Measurements from ENCODE around the gene TMCC3.

The TMCC3 gene

DNA sequence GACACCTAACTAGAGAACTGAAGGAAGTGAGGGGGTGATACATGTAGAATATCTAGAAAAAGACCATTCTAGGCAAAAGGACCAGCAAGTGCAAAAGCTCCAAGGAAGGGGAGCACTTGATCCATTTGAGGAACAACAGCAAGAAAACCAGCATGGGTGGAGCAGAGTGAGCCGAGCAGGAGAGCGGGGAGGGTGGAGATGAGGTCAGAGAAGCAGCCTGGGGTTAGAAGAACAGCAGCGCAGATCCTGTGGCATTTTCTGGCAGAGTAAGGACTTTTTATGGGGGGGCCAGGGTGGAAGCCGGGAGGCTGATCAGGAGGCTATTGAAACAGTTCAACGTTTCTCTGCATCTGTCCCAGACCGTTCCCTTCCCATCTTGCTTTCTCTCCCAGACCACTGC lies 24.5 kb upstream of the TMCC3 start:
- DNase-seq (ENCODE audit: extremely low spot score): no peak

DNA sequence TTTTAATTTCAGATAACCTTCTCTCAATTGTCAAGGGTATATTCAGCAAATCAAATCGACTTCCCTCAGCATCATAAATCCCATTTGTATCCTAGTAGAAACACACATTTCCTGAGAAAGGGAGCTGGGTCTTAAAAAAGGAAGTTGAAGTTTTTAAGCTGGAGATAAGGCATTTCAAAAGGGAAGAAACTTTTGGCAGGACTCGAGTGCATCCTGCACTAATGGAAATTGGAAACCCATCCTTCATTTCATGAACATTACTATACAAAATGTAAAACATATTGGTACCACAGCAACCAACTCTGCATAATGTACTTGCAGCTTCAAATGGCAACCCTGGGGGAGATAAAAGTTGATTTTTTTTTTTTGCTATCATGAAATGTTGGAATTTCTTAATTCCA lies 23.7 kb upstream of the TMCC3 start:
- TF ChIP-seq, protein P1, sequence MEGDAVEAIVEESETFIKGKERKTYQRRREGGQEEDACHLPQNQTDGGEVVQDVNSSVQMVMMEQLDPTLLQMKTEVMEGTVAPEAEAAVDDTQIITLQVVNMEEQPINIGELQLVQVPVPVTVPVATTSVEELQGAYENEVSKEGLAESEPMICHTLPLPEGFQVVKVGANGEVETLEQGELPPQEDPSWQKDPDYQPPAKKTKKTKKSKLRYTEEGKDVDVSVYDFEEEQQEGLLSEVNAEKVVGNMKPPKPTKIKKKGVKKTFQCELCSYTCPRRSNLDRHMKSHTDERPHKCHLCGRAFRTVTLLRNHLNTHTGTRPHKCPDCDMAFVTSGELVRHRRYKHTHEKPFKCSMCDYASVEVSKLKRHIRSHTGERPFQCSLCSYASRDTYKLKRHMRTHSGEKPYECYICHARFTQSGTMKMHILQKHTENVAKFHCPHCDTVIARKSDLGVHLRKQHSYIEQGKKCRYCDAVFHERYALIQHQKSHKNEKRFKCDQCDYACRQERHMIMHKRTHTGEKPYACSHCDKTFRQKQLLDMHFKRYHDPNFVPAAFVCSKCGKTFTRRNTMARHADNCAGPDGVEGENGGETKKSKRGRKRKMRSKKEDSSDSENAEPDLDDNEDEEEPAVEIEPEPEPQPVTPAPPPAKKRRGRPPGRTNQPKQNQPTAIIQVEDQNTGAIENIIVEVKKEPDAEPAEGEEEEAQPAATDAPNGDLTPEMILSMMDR (IDR thresholded peaks at IDR 0.05; ENCODE audit: control extremely low read depth, extremely low read depth, low read depth, missing control alignments): no peak
- DNase-seq (ENCODE audit: extremely low spot score): no peak
- ChIA-PET CTCF (interaction anchor here (0.8 to 1.3 kb wide), 2 partner anchors 8 to 48 kb away, joined by 3 read pairs; no protein-coding TSS in a partner anchor), POLR2A (no interaction called here)

More for the DNA sequence above, 24.5 kb upstream of the TMCC3 start:
- ChIA-PET CTCF (interaction anchor here (0.8 kb wide), 1 partner anchor 9 kb away, joined by 3 read pairs; no protein-coding TSS in a partner anchor), POLR2A (no interaction called here)
- TF ChIP-seq, protein P1 (IDR thresholded peaks at IDR 0.05; ENCODE audit: control extremely low read depth, extremely low read depth, low read depth, missing control alignments): no peak

DNA sequence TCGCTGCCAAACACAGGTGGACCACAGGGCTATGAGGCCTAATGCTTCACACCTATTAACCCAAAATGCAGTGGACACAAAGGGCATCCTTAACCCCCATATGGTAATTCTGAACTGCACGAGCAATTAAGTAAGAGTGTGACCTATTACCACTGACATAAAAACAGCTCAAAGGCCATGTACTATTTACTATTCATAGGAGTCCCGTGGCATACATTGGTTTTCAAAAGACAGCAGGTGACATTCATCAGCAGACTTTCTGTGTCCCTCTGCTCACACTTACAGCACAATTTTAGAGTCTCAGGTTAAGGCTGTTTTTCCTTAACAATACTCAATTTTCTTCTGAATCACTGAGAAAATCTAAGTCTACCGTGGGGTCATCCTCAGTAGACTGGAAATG lies 23.1 kb upstream of the TMCC3 start:
- TF ChIP-seq, protein P1 (IDR thresholded peaks at IDR 0.05; ENCODE audit: control extremely low read depth, extremely low read depth, low read depth, missing control alignments): no peak
- CTCF ChIA-PET: interaction anchor here (1.0 to 1.3 kb wide), 2 partner anchors 10 to 48 kb away, joined by 3 to 4 read pairs; no protein-coding TSS in a partner anchor
- POLR2A ChIA-PET: no interaction called here
- no peak for DNase-seq (ENCODE audit: extremely low spot score)

DNA sequence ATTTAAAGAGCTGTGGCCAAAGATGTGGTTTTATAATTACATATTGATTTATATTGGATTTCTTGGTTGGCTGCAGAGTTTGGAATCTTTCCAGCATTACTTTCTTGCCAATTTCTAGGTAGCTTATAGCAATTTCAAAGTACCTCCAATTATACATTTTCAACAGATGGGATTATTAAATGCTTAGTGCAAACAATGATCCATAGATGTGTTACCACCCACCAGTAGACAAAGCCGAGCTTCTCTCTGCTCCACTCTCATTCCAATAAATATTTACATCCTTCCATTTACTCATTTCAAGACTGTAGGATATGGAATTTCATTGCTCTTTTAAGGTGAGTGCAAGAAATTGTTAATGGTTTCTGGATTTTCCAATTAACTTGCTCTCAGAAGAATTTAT lies 21.6 kb upstream of the TMCC3 start:
- CTCF ChIA-PET: interaction anchor here (1.2 kb wide), 2 partner anchors 8 kb away, joined by 3 read pairs; no protein-coding TSS in a partner anchor
- TF ChIP-seq, protein P1 (IDR thresholded peaks at IDR 0.05; ENCODE audit: control extremely low read depth, extremely low read depth, low read depth, missing control alignments): no peak
- no peak for DNase-seq (ENCODE audit: extremely low spot score)
- POLR2A ChIA-PET: interaction anchor here (0.6 kb wide), 1 partner anchor 413 kb away, joined by 7 read pairs; no protein-coding TSS in a partner anchor

DNA sequence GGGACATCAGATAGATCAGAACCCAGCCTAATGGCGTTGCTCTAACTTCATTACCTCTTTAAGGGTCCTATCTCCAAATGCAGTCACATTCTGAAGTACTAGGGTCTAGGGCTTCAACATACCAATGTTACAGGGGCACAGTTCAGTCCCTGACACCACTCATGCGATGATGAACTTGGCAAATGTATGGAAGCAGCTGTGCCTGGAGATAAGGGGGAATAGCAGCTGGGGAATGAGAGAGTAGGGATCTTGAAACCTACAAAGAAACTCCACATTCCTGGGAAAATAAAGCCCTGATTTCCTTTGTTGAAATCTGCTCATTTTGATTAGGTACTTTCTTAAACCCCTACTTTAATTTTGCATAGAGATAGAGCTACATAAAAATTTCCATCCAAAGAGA lies 20.5 kb upstream of the TMCC3 start:
- DNase-seq (ENCODE audit: extremely low spot score): no peak
- ChIA-PET CTCF (interaction anchor here (1.2 kb wide), 2 partner anchors 7 to 9 kb away, joined by 3 read pairs; no protein-coding TSS in a partner anchor), POLR2A (no interaction called here)
- TF ChIP-seq, protein P1 (IDR thresholded peaks at IDR 0.05; ENCODE audit: control extremely low read depth, extremely low read depth, low read depth, missing control alignments): no peak

DNA sequence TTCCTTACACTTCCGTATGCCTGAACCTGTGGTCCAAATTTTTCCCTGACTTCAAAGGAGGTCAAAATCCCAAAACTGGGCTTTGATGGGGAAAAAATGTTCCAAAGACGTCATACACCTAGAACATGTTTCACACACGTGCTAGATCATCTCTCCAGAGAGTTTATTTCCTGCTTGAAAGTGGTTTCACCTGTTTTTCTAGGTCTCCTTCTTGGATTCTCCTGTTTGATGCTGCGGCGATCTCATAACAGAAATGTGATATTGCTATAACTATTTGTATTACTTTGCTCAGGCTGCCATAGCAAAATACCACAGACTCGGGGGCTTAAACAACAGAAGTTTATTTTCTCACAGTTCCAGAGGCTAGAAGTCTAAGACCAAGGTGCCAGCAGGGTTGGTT lies 19.7 kb upstream of the TMCC3 start:
- CTCF ChIA-PET: no interaction called here
- TF ChIP-seq, protein P1 (IDR thresholded peaks at IDR 0.05; ENCODE audit: control extremely low read depth, extremely low read depth, low read depth, missing control alignments): no peak
- POLR2A ChIA-PET: no interaction called here
- DNase-seq (ENCODE audit: extremely low spot score): no peak

Measured in GM10248 (cell line).